Left cardiac atrium (tissue), 2 donors: Measurements from ENCODE around the gene CEACAM21. TPM values are rescaled to one million over a fixed set of nuclear protein-coding genes. Genes with fewer than 3 reads are reported as not detected.

Source experiments
- total RNA-seq, 2 donors: library from RNA; stranded (reverse); fragmentation: NEBNext Ultra II Directional; extraction: Animal tissue kit (Norgen Biotek cat#: 25700); gene quantifications; one replicate each; pipeline ENCODE4 v1.2.1, GENCODE V29; 2021
- donor health status: DM: no; HTN: yes; CAD: no; lungs with severe emphysema.
- donor health status: DM: yes; HTN: yes; CAD: no.

The CEACAM21 gene
- total RNA-seq, 2 donors from 2014 or later, result 0.89 to 1.2 TPM

Other genes starting within 250 kb of the CEACAM21 start
- gene TGFB1, start 222.2 kb upstream of the CEACAM21 start, total RNA-seq, result 10 to 100 TPM; 29.3 to 31.5 TPM
- gene B9D2, start 212.0 kb upstream of the CEACAM21 start, total RNA-seq, result 1 to 10 TPM; 3.5 to 4.1 TPM
- gene TMEM91, start 199.6 kb upstream of the CEACAM21 start, total RNA-seq, result 1 to 10 TPM; 6.3 to 6.8 TPM
- gene EXOSC5, start 178.8 kb upstream of the CEACAM21 start, total RNA-seq, result 10 to 100 TPM in 1 of 2 donors, 1 to 10 TPM in 1; 8.1 to 13.4 TPM
- gene BCKDHA, start 178.3 kb upstream of the CEACAM21 start, total RNA-seq, result 10 to 100 TPM; 24.0 to 31.4 TPM
- gene B3GNT8, start 148.8 kb upstream of the CEACAM21 start, total RNA-seq, result 1 to 10 TPM; 1.4 to 3.2 TPM
- gene DMAC2, start 136.3 kb upstream of the CEACAM21 start, total RNA-seq, result 10 to 100 TPM; 59.0 to 67.6 TPM
- gene ERICH4, start 133.0 kb upstream of the CEACAM21 start, total RNA-seq, result not detected
- gene CEACAM4, start 50.9 kb downstream of the CEACAM21 start, total RNA-seq, result under 1 TPM; 0.84 to 0.91 TPM
- gene CEACAM7, start 112.1 kb downstream of the CEACAM21 start, total RNA-seq, result not detected
- not detected for gene CEACAM5, start 132.5 kb downstream of the CEACAM21 start, total RNA-seq
- under 1 TPM in 1 of 2 donors, not detected in 1; 0.08 TPM for gene CEACAM6, start 179.4 kb downstream of the CEACAM21 start, total RNA-seq
- under 1 TPM; 0.29 to 0.60 TPM for gene CEACAM3, start 220.4 kb downstream of the CEACAM21 start, total RNA-seq